C1 segment of cervical spinal cord (tissue), 14 donors: ENCODE measurements around the gene VPS52.
"Not testable (repeated sequence)": the region's sequence is repeated elsewhere in the genome, so short reads cannot be mapped to it uniquely, and the experiment has no call there.

ENCODE experiments used
- DNase-seq, 14 donors: peaks; one replicate each; lab custom pipeline; 2025; lab: John Stamatoyannopoulos, UW

Gene VPS52

DNA sequence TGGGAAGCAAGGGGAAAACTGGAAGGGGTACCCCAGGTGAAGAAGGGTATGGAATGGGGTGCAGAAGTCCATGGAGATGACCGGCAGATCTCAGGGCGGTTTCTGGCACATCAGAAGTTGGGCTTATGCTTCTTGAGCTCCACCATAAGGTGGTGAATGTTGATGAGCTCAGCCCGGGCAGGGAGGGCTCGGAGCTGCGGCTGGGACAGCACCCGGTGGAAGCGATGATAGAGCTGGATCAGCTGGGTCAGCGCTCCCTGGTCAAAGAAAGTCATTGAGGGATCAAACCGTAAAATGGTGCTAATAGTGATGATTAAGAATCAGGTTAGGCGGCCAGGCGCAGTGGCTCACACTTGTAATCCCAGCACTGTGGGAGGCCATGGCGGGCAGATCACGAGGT, 20.9 kb downstream of the VPS52 start:
- no peak for DNase-seq

DNA sequence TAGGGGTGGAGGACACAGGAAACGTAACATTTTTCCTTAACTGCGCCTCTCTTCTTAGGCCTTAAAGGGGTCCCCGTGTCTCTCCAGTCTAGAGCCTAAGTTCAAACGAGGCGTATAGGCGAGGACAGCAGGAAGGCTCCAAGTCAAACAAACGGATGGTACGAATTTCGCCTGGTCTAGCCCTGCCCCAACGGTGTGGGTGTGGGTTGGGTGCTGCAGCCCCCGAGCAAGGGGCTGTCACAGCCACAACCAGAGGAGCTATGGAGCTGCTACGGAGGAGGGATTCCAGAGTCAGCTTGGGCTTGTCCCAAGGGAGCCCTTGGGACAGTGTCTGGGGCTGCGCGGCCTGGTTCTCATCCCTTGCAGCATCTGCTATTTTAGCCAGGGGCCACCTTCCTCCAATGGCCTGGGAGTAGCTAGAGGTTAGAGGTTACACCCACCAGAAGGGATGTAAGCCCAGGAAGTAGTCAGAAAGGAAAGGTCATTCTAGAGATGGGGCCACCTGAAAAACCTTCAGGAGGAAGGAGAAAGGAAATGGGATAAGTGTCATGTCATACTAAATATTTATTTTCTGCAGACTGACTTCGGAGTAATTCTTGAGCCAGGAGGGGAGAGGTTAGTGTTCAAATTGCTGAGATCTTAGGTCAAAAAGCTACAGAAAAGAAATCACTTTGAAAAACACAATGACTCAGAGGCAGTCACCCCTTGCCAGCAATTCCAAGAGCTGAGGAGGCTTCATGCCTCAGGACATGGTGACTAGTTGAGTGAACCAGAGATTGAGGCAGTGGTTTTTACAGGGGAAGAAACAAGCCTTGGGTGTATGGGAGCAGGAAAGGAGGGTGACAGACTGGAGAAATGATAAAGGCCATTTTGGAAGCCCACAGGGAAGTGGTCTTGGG, 21.7 kb downstream of the VPS52 start:
- DNase-seq = peak in 1 of 14 donors; percentile 38

DNA sequence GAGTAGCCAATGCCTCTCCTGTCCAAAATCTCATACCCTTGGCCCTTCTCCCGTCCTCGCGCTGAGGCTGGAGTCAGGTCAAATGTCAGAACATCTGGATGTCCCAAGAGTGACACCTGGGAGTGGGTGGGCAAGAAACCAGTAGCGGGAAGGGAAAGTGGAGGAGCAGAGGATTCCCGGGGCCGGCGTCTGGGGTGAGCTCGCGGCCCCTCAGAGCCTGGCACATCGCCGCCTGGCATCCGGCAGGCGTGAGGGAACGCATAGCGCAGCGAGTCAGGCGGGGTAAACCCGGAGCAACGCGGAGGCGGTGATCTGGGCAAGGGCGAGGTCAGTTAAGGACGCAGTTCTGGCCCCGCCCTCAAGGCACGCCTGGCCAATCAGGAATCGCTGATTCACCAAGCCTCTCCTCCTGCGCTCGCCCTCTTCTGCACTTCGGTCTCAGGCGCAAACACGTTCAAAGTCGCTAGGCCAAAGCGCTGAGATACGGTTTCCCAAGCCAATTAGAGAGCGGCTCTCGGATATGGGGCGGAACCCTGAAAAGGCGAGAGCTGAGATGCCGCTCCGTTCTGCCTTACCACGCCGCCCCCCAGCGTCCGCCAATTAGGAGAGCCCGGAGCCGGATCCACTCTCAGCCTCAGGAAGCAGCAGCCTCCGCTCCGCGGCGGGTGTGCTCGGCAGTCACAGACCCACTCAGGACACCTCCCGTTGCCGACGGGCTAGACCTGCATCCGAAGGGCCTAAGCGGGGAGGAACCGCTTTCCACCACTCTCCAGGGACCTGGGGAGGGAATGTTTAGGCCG, 22.5 kb downstream of the VPS52 start:
- DNase-seq = peak; percentile 59 to 100 (median 94)

DNA sequence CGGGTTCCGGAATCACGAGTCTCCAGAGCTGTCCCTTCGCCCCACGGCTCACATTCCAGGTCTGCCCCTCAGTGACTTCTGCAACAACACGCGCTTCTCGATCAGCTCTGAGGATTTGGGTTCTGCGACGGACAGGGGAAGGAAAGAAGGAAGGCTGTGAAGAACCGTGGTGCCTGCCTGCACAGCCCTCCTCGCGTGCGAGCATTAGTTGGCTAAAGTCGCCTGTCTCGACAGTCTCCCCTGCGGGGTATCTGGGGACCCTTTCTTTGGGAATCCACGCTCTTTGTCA, 23.1 kb downstream of the VPS52 start:
- peak in 1 of 14 donors; percentile 63 for DNase-seq

DNA sequence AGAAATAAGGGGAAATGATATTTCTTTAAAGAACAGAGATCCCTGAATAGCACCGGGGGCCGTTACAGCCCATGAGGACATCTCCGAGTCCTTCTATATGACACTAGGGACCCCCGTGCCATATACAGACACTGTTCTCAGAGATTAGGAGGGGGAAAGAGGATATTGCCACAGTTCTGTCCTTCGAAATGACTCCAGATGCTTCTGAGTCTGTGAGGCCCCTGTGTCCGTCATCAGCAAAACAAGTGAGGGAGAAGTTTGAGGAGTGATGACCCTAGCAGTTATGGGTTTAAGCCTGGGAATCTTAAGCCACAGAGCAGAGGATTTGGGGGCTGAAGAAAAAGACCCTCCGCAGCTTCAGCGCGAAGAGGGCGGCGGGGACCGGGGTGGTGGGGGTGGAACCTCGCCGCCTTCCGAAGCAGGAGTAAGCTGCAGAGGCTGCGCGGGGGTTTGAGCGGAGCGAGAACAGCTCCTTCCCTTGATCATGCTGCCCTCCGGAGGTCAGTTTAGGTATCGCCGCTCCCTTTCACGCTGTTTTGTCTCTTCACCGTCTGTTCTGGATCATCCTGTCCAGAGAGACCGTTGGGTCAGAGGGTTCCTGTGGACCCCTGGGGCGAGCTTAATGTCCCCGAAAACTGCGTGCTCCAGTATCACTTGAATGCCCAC, 23.6 kb downstream of the VPS52 start:
- peak; percentile 35 to 91 (median 80) for DNase-seq

DNA sequence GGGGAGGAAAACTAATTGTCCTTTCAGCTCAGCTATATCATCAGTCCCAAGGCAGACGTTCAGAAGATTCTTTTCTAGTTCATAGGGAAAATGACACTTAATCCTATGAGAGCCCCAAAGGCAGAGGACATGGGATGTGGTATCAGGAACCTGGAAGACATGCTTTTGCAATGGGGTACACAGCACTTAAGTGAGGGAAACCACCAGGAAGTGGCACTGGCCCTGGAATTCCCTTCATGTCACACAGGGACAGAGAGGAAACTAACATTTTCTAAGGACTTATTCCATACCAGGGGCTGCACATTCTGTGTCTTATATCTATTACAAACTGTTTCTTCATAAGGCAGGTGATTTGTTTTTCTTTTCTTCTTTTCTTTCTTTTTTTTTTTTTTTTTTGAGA, 28.2 kb downstream of the VPS52 start:
- no peak for DNase-seq

DNA sequence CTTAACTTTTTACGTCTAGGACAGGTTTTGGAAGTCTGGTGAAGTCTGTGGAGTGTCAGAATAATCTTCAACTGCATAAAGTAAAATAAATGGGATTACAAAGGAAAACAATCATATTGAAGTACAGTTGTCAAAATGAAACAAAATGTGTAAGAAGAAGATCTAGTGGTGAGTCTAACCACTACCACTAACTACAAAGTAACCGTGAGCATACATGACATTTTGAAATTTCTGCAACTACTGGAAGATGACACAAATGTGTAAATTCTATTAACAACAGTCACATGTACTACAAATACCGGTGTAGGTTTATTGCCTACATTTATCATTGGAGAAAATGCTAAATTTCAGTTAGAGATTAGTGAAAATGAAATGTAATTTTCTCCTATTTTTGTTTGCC, 29.7 kb downstream of the VPS52 start:
- DNase-seq = no peak

DNA sequence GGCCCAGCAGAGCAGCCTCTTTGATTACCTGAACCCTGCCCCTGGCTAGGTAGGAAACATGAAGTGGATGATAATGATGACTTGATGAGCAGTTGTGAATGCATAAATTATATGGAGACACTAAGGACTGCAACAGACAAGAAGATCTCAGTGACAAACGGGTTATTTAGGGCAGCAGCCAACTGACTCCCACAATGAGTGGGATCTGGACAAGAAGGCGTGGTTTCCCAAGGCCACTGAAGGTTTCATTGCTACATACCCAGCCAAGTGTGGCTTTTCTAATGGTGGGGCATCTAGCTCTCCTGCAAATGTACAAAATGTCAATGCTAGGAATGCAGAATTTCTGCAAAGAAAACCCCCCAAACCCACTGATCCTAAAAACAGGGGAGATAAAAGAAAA, 33.9 kb downstream of the VPS52 start:
- DNase-seq = no peak

DNA sequence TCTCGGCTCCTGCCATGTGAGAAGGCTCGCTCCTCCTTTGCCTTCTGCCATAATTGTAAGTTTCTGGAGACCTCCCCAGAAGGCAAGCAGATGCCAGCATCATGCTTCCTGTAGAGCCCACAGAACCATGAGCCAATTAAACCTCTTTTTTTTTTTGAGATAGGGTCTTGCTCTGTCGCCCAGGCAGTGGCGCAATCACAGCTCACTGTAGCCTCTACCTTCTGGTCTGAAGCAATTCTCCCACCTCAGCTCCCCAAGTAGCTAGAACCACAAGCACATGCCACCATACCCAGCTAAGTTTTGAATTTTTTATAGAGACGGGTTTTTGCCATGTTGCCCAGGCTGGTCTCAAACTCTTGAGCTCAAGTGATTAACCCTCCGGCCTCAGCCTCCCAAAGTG, 34.8 kb downstream of the VPS52 start:
- no peak for DNase-seq

DNA sequence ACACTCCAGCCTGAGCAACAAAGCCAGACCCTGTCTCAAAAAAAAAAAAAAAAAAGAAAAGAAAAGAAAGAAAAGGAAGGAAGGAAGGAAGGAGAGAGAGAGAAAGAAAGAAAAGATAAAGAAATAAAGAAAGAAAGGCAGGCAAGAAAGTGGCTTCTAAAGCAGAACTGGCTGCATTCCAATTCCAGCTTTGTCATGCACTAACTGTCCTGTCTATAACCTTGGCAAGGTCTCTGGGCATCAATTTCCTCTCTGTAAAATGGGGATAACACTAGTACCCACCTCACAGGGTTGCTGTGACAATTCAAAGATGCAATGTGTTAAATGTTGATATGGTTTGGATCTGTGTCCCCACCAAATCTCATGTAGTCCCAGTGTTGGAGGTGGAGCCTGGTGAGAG, 35.3 kb downstream of the VPS52 start:
- no peak for DNase-seq

DNA sequence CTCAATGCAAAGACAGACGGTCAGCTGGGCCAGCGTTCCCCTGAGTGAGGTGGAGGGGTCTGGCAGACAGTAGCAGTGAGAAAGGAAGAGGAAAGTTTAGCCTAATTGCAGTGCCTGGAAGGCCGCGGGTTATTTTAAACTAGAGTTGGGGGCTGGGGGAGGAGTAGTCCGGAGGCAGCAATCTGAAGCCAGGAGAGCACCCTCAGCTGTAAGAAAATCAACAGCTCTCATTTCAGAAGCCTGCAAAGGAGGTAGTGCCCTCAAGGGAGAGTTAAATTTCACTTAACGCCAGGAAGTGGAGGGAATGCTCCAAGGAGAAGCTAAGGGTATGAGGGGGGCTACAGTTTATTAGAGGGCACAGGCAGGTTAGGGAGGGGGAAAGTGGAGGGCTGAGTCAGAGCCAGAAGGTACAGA, 36.4 kb downstream of the VPS52 start:
- DNase-seq = no peak

DNA sequence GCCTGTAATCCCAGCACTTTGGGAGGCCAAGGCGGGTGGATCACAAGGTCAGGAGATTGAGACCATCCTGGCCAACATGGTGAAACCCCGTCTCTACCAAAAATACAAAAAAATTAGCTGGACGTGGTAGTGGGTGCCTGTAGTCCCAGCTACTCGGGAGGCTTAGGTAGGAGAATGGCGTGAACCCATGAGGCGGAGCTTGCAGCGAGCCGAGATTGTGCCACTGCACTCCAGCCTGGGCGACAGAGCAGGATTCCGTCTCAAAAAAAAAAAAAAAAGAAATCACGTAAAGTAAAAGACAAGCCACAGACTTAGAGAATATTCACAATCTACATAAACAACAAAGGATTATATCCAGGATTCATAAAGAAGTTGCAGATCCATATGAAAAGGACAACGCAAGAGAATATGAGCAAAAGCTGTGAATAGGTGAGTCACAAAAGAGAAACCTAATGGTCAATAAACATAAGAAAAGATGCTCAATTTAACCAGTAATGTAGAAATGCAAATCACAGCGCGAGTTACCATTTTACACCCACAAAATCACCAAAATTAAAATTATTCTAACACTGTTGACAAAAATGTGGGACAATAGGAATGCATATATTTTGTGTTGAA, 45.1 kb downstream of the VPS52 start:
- DNase-seq = not testable (repeated sequence)

DNA sequence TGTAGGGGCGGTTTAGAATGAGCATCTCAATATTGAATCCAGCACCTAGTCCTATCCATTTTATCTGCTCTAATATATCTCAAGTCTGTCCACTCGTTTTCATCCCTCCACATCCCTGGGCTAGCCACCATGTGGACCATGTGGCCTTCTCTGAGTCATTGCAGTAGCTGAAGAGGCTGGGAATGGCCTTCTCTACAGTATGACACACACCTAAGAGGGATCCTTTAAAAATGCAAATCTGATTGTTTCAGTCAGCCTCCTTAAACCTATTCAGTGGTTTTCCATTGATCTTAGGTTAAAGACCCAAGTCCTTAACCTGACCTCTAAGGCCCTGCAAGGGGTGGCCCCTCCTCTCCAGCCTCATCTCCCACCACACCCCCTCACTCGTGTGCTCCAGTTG, 54.0 kb downstream of the VPS52 start:
- DNase-seq = no peak

DNA sequence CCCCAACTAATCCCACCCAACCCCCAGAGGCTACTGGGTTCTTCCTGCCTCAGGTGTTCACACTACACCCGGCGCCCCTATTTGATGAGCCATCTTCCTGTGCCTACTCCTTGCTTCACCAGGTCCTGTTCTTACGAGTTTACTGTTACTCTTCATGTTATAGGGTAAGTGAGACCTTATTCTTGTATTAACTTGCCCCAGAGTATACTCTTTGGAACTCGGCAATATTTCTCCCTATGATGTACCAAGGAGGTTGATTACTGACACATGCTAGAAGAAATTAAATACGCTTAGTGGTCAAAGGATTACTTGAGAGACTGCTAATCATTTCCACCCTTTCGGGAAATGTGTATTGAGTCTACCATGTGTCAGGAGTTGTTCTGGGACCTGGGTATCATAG, 54.4 kb downstream of the VPS52 start:
- DNase-seq = no peak

DNA sequence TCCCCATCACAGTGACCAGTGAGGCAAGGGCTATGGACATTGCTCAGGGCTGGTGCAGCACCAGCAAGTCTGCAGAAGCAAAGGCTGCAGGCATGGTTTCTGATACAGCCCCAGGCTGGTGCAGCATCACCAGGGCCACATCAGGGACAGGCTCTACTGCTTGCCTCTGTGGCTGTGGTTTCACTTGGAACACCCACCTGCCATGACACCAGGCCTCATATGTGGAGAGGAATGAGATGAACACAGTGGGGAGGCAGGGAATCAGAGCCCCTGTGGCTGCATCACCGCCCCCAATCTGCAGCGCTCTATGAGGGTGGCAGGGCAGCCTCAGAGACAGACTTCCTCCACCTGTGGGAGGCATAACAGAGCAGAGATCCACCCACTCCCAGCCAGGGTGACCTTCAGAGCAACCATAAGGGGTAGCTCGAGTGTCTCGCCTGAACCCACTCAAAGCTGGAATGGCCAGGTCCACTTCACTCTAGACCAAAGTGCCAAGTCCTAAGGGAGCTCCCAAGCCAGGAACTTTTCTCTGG, 55.5 kb downstream of the VPS52 start:
- DNase-seq = no peak

DNA sequence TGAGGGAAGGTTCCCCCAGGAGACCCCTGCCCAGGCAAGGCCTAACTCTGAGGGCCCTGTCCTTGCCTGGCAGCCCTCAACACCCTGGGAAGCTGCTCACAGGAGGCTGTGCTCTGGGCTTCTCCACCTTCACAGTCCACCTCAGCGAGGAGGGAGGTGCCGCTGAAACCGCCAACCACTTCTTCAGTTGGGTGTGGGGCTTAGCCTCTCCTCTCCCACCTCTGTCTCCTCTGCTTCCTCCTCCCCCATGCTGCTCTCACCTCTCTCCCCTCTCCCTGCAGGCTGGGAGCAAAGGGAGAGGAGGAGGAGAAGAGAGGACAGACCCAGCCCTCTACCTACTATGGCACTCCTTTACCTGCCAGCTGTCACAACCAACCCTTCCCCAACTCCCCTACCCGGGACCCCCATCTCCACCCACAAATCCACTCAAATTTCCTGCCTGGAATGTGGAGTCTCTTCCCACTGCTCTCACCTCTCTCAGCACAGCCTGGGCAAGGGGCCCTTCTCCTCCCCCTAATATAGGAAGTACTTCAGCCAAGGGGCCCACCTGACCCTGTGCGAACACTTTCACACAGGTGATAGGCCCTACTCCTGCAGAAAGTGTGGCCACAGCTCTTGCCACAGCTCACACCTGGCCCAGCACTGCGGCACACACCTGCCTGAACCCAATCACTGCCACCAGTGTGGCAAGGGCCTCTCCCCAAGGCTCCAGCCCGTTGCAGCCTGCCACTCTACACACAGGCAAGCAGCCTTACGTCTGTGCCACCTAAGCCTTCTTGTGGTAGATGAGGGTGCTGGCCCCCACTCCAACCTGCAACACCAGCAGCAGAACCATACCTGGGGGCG, 56.2 kb downstream of the VPS52 start:
- DNase-seq = no peak

DNA sequence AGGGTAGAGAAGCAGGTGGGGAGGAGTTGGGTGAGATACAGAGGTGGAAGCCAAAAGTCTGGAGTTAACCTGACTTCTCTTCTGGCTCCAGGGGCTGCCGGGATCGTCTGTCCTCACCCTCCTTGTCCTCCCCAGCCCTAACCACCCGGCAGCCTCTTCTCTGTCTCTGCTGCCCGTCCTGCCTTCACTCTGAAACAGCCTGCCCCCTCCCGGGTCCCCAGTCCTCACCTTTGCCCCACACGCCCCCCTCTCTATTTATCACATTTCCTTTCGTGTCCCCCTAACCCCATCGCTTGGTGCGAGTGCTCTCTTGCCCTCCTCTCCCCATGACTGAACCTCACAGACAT, 57.7 kb downstream of the VPS52 start:
- no peak for DNase-seq

DNA sequence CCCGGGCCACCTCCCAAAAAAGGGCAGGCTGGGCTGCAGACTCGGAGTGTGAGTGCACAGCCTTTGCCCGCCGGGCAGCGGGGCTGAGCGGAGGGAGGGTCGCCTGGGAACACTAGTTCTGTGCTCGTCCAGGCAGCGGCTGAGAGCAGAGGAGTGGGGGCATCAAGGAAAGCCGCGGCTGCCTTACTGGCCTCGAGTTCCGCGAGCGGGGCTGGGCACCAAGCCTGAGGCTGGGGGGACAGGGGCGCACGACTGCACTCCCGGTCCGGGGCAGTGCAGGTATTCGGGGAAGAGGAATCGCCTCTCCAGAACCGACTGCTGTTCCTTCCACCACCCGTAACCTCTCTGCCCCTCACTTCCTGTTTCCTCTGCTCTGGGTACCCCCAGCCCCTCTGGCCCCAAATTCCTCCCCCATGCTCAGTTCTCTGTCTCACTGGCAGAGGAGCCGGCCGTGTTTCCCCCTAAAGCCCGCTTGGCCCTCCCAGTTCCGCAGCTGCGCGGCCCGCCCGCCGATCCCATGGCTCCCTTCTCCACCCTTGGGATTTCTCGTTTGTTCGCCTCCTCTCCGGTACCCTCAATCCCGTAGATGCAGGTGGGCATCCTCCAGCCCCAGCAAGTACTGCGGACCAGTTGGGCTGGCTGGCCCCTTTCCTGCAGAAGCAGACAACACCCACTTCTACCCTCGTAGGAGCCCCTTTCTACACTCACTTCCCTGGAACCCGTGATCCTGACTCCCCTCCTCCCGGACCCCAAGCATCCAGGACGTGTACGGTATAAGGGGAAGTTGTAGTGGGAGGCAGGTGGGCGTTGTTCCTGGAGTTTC, 58.3 kb downstream of the VPS52 start:
- DNase-seq = peak in 2 of 14 donors; percentile 33 to 39

DNA sequence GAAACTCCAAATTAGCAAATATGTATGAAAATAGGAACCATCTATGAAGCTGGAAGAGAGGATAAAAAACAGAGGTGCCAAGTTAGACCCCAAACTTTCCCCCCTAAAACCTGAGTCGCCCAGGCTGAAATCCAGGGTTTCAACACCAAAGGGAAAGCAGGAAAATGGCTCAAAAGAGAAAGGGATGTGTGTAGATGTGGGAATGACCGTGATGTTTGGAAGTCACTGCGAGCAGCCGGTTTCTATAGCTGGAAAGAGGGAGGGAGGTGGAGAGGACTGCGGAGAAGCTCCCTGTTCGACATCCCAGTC, 58.9 kb downstream of the VPS52 start:
- no peak for DNase-seq
